CD4-positive, alpha-beta T cell (primary cell): ENCODE measurements around the gene DBH. TPM values are rescaled to one million over a fixed set of nuclear protein-coding genes. Genes with fewer than 3 reads are reported as not detected.

ENCODE experiments used
- ATAC-seq: fragments of 200-7000 bp; cut with Tn5 transposase; one replicate; pipeline ENCODE4 v1.10.0; 2022; ENCODE audit warnings: mild to moderate bottlenecking; ENCODE audit not compliant: poor library complexity
- CTCF ChIA-PET: fragments of 350-600 bp; sonication (Branson Sonifier 250); formaldehyde crosslinking; loops from one replicate; lab custom pipeline; 2021; ENCODE audit warnings: antibody characterized with exemption, inconsistent platforms; lab: Charles Lee
- POLR2A ChIA-PET: fragments of 350-600 bp; sonication (Branson Sonifier 250); formaldehyde crosslinking; loops from one replicate; lab custom pipeline; 2021; ENCODE audit warnings: antibody characterized with exemption, inconsistent platforms; lab: Charles Lee
- DNase-seq, 14 experiments: peaks; one replicate each; pipeline ENCODE4 v3.0.0-alpha.2; 2013 to 2020; ENCODE audit warnings: mixed read lengths in 2 of 14
- H3K27ac ChIP-seq, 2 donors: one replicate each; pipeline versions ENCODE4 v1.5.1 to v1.7.0; 2013; ENCODE audit warnings: low read length in 2 of 2, low read depth in 1 of 2, mild to moderate bottlenecking in 1 of 2
- H3K27me3 ChIP-seq, 2 experiments: 1 replicate in 1 of 2; 2 replicates in 1 of 2; pipeline versions ENCODE4 v1.6.1 to v1.7.0; 2013; ENCODE audit warnings: low read length in 2 of 2, control low read depth in 1 of 2, mild to moderate bottlenecking in 1 of 2, moderate library complexity in 1 of 2; ENCODE audit not compliant: insufficient read depth in 2 of 2, control insufficient read depth in 1 of 2
- H3K36me3 ChIP-seq: one replicate; pipeline ENCODE4 v1.6.1; 2013; ENCODE audit warnings: low read length, control low read depth; ENCODE audit not compliant: insufficient read depth
- H3K4me1 ChIP-seq: one replicate; pipeline ENCODE4 v1.6.1; 2013; ENCODE audit warnings: low read length, control low read depth; ENCODE audit not compliant: insufficient read depth
- H3K4me3 ChIP-seq: one replicate; pipeline ENCODE4 v1.5.1; 2013; ENCODE audit warnings: mild to moderate bottlenecking, low read length, moderate library complexity
- H3K9me3 ChIP-seq, 2 experiments: 1 replicate in 1 of 2; 2 replicates in 1 of 2; pipeline versions ENCODE4 v1.6.1 to v1.7.0; 2013; ENCODE audit warnings: low read length in 2 of 2, mild to moderate bottlenecking in 2 of 2, control low read depth in 1 of 2, moderate library complexity in 1 of 2; ENCODE audit not compliant: control insufficient read depth in 1 of 2, insufficient read depth in 1 of 2
- H3K27ac Mint-ChIP-seq: one replicate; pipeline ENCODE4 v1.8.0; 2020; ENCODE audit warnings: mixed read lengths
- H3K27me3 Mint-ChIP-seq: one replicate; pipeline ENCODE4 v1.8.0; 2021; ENCODE audit warnings: mixed read lengths
- H3K36me3 Mint-ChIP-seq: one replicate; pipeline ENCODE4 v1.8.0; 2021; ENCODE audit warnings: low read depth, mixed read lengths
- H3K4me1 Mint-ChIP-seq: one replicate; pipeline ENCODE4 v1.8.0; 2021; ENCODE audit warnings: low read depth, mixed read lengths
- H3K4me3 Mint-ChIP-seq: one replicate; pipeline ENCODE4 v1.8.0; 2020; ENCODE audit warnings: mild to moderate bottlenecking, mixed read lengths
- H3K9me3 Mint-ChIP-seq: one replicate; pipeline ENCODE4 v1.8.0; 2020; ENCODE audit warnings: mixed read lengths
- intact Hi-C, 2 experiments: fragments of 100-400 bp; cut with DNase I in 1 of 2; cut with micrococcal nuclease in 1 of 2; formaldehyde crosslinking; loops; one replicate each; pipeline versions ENCODE4 v1.15.1 to v1.9.0; 2023 to 2025; cut with DNase I, micrococcal nuclease
- total RNA-seq, 174 experiments: library from RNA in 2 of 174; stranded (reverse) in 2 of 174; gene quantifications; one replicate each; pipeline ENCODE4 v1.2.3 and lab custom pipeline; 2021 to 2026
- TF ChIP-seq, protein P1 (sequence below): fragments of 200-600 bp; IDR thresholded peaks from one replicate; pipeline ENCODE4 v1.8.0; 2022; ENCODE audit warnings: antibody characterized with exemption, mild to moderate bottlenecking

DBH gene
- total RNA-seq, 2 experiments from 2014 or later, result 1.7 to 1.8 TPM

GRCh38 chr9:133676450-133676849, 40.3 kb downstream of the DBH start:
- H3K9me3 Mint-ChIP-seq, result no peaks in the 10 kb centered on the region
- intact Hi-C loops, result loop anchor here in 1 of 2 experiments (2.0 kb wide), 1 partner anchor 20 kb away; no protein-coding TSS in a partner anchor
- no peaks in the 10 kb centered on the region for H3K9me3 ChIP-seq
- H3K4me1 Mint-ChIP-seq, result peaks cover 48% of the 10 kb centered on the region
- H3K27me3 Mint-ChIP-seq, result no peaks in the 10 kb centered on the region
- H3K27ac Mint-ChIP-seq, result peak overlapping the region; percentile 98
- DNase-seq, result no peak
- CTCF ChIA-PET, result interaction anchor here (1.2 to 1.8 kb wide), 2 partner anchors 20 to 25 kb away, joined by 5 to 6 read pairs; no protein-coding TSS in a partner anchor
- TF ChIP-seq, protein P1, sequence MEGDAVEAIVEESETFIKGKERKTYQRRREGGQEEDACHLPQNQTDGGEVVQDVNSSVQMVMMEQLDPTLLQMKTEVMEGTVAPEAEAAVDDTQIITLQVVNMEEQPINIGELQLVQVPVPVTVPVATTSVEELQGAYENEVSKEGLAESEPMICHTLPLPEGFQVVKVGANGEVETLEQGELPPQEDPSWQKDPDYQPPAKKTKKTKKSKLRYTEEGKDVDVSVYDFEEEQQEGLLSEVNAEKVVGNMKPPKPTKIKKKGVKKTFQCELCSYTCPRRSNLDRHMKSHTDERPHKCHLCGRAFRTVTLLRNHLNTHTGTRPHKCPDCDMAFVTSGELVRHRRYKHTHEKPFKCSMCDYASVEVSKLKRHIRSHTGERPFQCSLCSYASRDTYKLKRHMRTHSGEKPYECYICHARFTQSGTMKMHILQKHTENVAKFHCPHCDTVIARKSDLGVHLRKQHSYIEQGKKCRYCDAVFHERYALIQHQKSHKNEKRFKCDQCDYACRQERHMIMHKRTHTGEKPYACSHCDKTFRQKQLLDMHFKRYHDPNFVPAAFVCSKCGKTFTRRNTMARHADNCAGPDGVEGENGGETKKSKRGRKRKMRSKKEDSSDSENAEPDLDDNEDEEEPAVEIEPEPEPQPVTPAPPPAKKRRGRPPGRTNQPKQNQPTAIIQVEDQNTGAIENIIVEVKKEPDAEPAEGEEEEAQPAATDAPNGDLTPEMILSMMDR, result no peak
- no peaks in the 10 kb centered on the region for H3K27me3 ChIP-seq
- H3K4me3 ChIP-seq, result no peak overlapping the region
- H3K4me3 Mint-ChIP-seq, result peak overlapping the region; percentile 26
- H3K36me3 ChIP-seq, result peaks cover 6% of the 10 kb centered on the region
- H3K36me3 Mint-ChIP-seq, result peaks cover 9% of the 10 kb centered on the region
- no peak for ATAC-seq
- peaks cover 49% of the 10 kb centered on the region for H3K4me1 ChIP-seq
- peak overlapping the region; percentile 83 to 98 for H3K27ac ChIP-seq
- POLR2A ChIA-PET, result interaction anchor here (1.0 to 2.2 kb wide), 10 partner anchors 14 to 167 kb away, joined by 3 to 80 read pairs (median 4); partner anchors contain the start of gene SARDH

- peak overlapping the region; percentile 98 for H3K27ac Mint-ChIP-seq
- ChIA-PET CTCF (interaction anchor here (1.2 kb wide), 1 partner anchor 25 kb away, joined by 5 read pairs; no protein-coding TSS in a partner anchor), POLR2A (interaction anchor here (1.0 to 2.2 kb wide), 10 partner anchors 14 to 168 kb away, joined by 3 to 80 read pairs (median 4); partner anchors contain the start of gene SARDH)
- Histone ChIP-seq H3K9me3 (no peaks in the 10 kb centered on the region), H3K4me3 (no peak overlapping the region), H3K36me3 (peaks cover 8% of the 10 kb centered on the region), H3K27ac (peak overlapping the region; percentile 83 to 98), H3K4me1 (peaks cover 54% of the 10 kb centered on the region), H3K27me3 (no peaks in the 10 kb centered on the region)
- peak; percentile 54 to 92 (median 66) for DNase-seq
- H3K36me3 Mint-ChIP-seq, result peaks cover 9% of the 10 kb centered on the region
- peak; percentile 93 for ATAC-seq
- no peaks in the 10 kb centered on the region for H3K9me3 Mint-ChIP-seq
- peak overlapping the region; percentile 65 for H3K4me3 Mint-ChIP-seq
- intact Hi-C loops, result loop anchor here in 1 of 2 experiments (1.0 to 2.0 kb wide), 2 partner anchors 21 to 25 kb away; no protein-coding TSS in a partner anchor
- H3K27me3 Mint-ChIP-seq, result no peaks in the 10 kb centered on the region
- TF ChIP-seq, protein P1, result no peak
- peaks cover 57% of the 10 kb centered on the region for H3K4me1 Mint-ChIP-seq
Measured at GRCh38 chr9:133677126-133678010, 41.2 kb downstream of the DBH start.

DNA sequence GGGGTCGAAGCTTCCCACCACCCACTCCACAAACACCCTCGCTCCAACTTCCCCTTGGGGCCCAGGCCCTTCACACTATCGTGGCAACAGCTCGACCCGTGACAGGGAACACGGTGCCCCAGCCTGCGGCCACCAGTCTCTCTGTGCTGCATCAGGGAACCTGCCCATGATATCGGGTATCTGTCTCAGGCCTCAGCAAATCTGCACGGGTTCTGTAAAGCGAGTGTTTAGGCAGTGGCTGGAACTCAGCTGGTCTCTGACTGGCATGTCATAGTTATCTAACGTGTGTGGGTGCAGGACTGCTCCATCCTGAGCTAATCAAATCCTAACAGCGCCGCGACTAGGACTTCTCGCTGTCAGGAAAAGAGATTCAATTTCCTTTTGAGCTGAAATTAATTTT, 42.9 kb downstream of the DBH start:
- ChIA-PET CTCF (no interaction called here), POLR2A (interaction anchor here (1.2 to 2.6 kb wide), 2 partner anchors 22 to 23 kb away, joined by 3 to 10 read pairs; no protein-coding TSS in a partner anchor)
- Mint-ChIP-seq H3K27me3 (no peaks in the 10 kb centered on the region), H3K9me3 (no peaks in the 10 kb centered on the region), H3K27ac (peak overlapping the region; percentile 98), H3K36me3 (peaks cover 17% of the 10 kb centered on the region), H3K4me1 (peaks cover 70% of the 10 kb centered on the region), H3K4me3 (no peak overlapping the region)
- TF ChIP-seq, protein P1, result no peak
- Histone ChIP-seq H3K4me3 (no peak overlapping the region), H3K4me1 (peaks cover 67% of the 10 kb centered on the region), H3K27ac (peak overlapping the region in 1 of 2 donors; percentile 98), H3K9me3 (no peaks in the 10 kb centered on the region), H3K27me3 (no peaks in the 10 kb centered on the region), H3K36me3 (peaks cover 8% of the 10 kb centered on the region)
- DNase-seq, result no peak
- ATAC-seq, result no peak
- intact Hi-C loops, result no loop called here
